BLaER1 (cell line): ENCODE data around the gene USP25.

Experiments
- H3K27ac ChIP-seq: shearing (Covaris generic); formaldehyde crosslinking; 2 replicates; pipeline ENCODE4 v1.8.1; 2022
- H3K27me3 ChIP-seq: shearing (Covaris generic); formaldehyde crosslinking; 2 replicates; pipeline ENCODE4 v1.8.1; 2022
- H3K36me3 ChIP-seq: shearing (Covaris generic); formaldehyde crosslinking; 2 replicates; pipeline ENCODE4 v1.8.1; 2022
- H3K4me1 ChIP-seq: shearing (Covaris generic); formaldehyde crosslinking; 2 replicates; pipeline ENCODE4 v1.8.1; 2022
- H3K4me2 ChIP-seq: shearing (Covaris generic); formaldehyde crosslinking; 2 replicates; pipeline ENCODE4 v1.8.1; 2022
- H3K4me3 ChIP-seq: shearing (Covaris generic); formaldehyde crosslinking; 2 replicates; pipeline ENCODE4 v1.8.1; 2022
- H3K9ac ChIP-seq: shearing (Covaris generic); formaldehyde crosslinking; 2 replicates; pipeline ENCODE4 v1.8.1; 2022
- H3K9me3 ChIP-seq: shearing (Covaris generic); formaldehyde crosslinking; 2 replicates; pipeline ENCODE4 v1.8.1; 2022
- H4K20me1 ChIP-seq: shearing (Covaris generic); formaldehyde crosslinking; 2 replicates; pipeline ENCODE4 v1.8.1; 2022
- Cebpa-rat ChIP-seq: shearing (Covaris generic); IDR thresholded peaks from 2 replicates; pipeline ENCODE4 v1.8.1; 2022

Gene USP25

DNA sequence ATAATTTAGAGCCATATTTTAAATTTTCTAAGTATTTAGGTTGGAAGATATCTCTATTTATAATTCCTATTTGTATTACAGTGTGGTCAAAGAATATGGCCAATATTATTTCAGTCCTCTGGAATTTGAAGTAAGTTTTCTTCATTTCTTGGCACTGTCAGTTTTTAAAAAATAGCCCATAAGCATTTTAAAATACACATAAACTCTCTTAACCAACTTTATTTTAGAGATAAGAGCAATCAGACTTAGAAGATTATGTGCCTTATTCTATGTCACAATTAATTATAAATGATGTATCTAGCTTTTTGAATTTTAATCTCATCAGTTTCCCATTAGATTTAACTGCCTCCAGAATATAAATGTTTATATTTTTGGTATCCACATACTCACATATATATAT lies 130.8 kb downstream of the USP25 start:
- H3K4me1 ChIP-seq = peaks cover 4% of the 10 kb centered on the region; the same call in 1 of the 2 replicates
- H3K9me3 ChIP-seq = 0 out of 2 replicates have a peak, but pooled peaks cover 3% of the 10 kb centered on the region
- no peak overlapping the region for H3K4me3 ChIP-seq
- no peak for TF ChIP-seq Cebpa-rat
- H3K27me3 ChIP-seq = no peaks in the 10 kb centered on the region
- peaks cover 13% of the 10 kb centered on the region for H3K36me3 ChIP-seq
- H4K20me1 ChIP-seq = no peaks in the 10 kb centered on the region
- no peak overlapping the region for H3K4me2 ChIP-seq
- no peak overlapping the region for H3K27ac ChIP-seq
- H3K9ac ChIP-seq = no peak overlapping the region

DNA sequence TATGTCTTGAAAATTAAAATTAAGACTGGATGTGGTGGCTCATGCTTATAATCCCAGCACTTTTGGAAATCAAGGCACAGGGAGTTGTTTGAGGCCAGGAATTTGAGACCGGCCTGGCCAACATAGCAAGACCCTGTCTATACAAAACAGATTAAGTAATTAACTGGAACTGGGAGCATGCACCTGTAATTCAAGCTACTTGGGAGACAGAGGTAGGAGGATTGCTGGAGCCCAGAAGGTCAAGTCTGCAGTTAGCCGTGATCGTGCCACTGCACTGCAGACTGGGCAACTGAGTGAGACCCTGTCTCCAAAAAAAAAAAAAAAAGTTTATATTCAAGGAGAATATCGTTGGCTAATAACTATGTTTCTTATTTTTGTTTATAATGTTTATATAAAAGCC lies 139.2 kb downstream of the USP25 start:
- TF ChIP-seq Cebpa-rat = no peak
- H3K9me3 ChIP-seq = peaks cover 14% of the 10 kb centered on the region

DNA sequence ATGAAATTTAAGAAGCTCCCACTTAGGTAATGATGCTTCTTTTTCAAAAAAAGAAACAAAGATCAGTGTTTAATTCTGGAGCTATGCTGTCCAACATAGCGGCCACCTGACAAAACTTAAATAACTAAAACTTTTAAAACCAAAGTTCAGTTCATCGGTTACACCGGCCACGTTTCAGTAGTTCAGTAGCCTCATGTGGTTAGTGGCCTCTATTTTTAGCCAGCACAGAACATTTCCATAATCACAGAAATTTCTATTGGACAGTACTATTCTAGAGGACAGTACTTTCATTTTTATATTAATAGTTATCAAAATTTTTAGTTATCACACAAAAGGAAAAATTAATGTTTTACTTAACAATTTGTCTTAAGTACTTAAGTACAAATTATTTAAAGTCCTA lies 141.0 kb downstream of the USP25 start:
- Histone ChIP-seq H3K9ac (0 out of 2 replicates have a peak overlapping the region, but pooled peaks have one; percentile 42), H4K20me1 (no peaks in the 10 kb centered on the region), H3K27me3 (no peaks in the 10 kb centered on the region), H3K4me1 (peaks cover 60% of the 10 kb centered on the region), H3K4me2 (peak overlapping the region; percentile 65), H3K27ac (peak overlapping the region; percentile 69), H3K9me3 (peaks cover 30% of the 10 kb centered on the region), H3K36me3 (peaks cover 46% of the 10 kb centered on the region), H3K4me3 (peak overlapping the region; percentile 40; the same call in 1 of the 2 replicates)
- no peak for TF ChIP-seq Cebpa-rat

More for the DNA sequence above, 139.2 kb downstream of the USP25 start:
- Histone ChIP-seq H3K27ac (no peak overlapping the region), H3K36me3 (peaks cover 27% of the 10 kb centered on the region), H3K9ac (no peak overlapping the region), H3K4me1 (peaks cover 47% of the 10 kb centered on the region), H4K20me1 (no peaks in the 10 kb centered on the region), H3K4me2 (no peak overlapping the region), H3K4me3 (no peak overlapping the region), H3K27me3 (no peaks in the 10 kb centered on the region)

DNA sequence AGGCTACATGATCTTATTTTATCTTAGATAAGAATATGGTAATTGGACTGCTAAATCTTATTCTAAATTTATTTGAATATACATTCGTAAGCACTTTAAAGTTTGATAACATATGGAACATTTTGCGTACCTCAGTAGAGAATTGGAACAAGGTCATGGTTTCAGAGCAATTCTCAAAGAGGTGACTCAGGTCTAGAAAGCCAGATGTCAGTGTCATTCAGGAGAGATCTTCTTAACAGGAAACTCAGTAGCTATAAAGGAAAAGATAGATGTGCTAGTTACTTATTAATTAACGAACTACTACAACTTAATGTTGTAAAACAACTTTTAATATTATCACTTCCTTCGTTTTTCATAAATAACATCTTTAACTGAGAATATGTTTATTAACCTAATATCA lies 142.5 kb downstream of the USP25 start:
- Histone ChIP-seq H3K4me1 (peaks cover 72% of the 10 kb centered on the region), H3K27me3 (no peaks in the 10 kb centered on the region), H3K4me3 (no peak overlapping the region), H3K27ac (peak overlapping the region; percentile 32; the same call in 1 of the 2 replicates), H4K20me1 (no peaks in the 10 kb centered on the region), H3K9ac (no peak overlapping the region), H3K36me3 (peaks cover 52% of the 10 kb centered on the region), H3K4me2 (peak overlapping the region; percentile 38), H3K9me3 (peaks cover 38% of the 10 kb centered on the region)
- TF ChIP-seq Cebpa-rat = no peak

DNA sequence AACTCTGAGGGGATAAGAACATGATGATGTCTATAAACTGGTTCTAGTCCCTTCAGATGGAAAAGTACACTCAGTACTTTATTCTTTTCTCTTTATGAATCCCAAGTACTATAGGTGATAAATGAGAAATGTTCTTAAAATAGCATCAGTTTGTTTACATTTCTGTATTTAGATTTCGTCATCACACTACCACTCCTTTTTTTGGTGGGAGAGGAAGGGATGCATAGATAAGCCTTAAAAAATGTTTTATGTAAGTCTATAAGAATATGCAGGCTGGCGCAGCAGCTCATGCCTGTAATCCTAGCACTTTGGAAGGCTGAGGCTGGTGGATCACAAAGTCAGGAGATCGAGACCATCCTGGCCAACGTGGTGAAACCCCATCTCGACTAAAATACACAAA lies 144.8 kb downstream of the USP25 start:
- H3K36me3 ChIP-seq = peaks cover 53% of the 10 kb centered on the region
- TF ChIP-seq Cebpa-rat = no peak
- H3K27me3 ChIP-seq = no peaks in the 10 kb centered on the region
- peaks cover 56% of the 10 kb centered on the region for H3K4me1 ChIP-seq
- H3K4me2 ChIP-seq = no peak overlapping the region
- no peak overlapping the region for H3K9ac ChIP-seq
- H3K9me3 ChIP-seq = peaks cover 33% of the 10 kb centered on the region
- H3K4me3 ChIP-seq = no peak overlapping the region
- H4K20me1 ChIP-seq = no peaks in the 10 kb centered on the region
- H3K27ac ChIP-seq = no peak overlapping the region

DNA sequence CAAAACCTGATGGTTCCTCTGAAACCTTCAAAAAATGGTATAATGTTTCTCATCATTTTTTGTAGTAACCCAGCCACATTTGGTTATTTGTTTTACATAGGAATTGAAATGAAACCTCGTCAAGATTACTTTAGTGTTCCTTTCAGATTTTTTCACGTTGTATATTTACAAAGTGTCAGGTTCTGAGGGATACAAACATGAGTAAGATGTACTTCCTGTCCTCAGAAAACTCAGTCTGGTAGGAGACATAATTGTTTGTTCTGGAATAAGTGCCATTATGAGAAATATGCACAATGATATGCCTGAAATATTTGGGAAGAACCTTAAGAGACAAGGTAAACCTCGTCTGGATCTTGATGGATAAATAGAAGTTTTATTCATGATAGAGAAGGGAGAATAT lies 145.5 kb downstream of the USP25 start:
- H3K4me3 ChIP-seq = no peak overlapping the region
- no peaks in the 10 kb centered on the region for H3K27me3 ChIP-seq
- H4K20me1 ChIP-seq = no peaks in the 10 kb centered on the region
- no peak overlapping the region for H3K4me2 ChIP-seq
- H3K9me3 ChIP-seq = peaks cover 34% of the 10 kb centered on the region
- H3K9ac ChIP-seq = no peak overlapping the region
- no peak for TF ChIP-seq Cebpa-rat
- H3K4me1 ChIP-seq = peaks cover 49% of the 10 kb centered on the region
- H3K27ac ChIP-seq = no peak overlapping the region
- H3K36me3 ChIP-seq = peaks cover 59% of the 10 kb centered on the region

DNA sequence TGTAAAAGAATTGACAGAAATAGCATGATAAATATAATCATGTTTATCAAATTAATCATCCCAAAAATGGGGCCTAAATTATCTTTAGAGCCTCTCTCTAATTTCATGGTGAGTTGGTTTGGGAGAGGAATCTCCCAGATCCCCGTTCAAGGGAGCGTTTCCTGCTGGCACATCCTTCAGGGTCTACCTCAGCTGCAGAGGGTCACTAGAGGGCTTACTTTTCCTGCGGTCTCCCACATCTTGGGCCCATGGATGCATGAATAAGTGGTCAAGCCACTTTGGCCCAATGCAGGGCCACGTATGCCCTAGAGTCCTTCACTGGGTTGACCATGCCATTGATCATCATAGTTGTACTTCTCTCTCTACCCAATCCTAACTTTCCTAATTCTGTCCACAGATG lies 164.1 kb downstream of the USP25 start:
- Histone ChIP-seq H3K9ac (no peak overlapping the region), H3K9me3 (no peaks in the 10 kb centered on the region), H3K36me3 (no peaks in the 10 kb centered on the region), H4K20me1 (no peaks in the 10 kb centered on the region), H3K4me2 (no peak overlapping the region), H3K4me3 (no peak overlapping the region), H3K27me3 (no peaks in the 10 kb centered on the region), H3K4me1 (no peaks in the 10 kb centered on the region), H3K27ac (no peak overlapping the region)
- TF ChIP-seq Cebpa-rat = no peak

DNA sequence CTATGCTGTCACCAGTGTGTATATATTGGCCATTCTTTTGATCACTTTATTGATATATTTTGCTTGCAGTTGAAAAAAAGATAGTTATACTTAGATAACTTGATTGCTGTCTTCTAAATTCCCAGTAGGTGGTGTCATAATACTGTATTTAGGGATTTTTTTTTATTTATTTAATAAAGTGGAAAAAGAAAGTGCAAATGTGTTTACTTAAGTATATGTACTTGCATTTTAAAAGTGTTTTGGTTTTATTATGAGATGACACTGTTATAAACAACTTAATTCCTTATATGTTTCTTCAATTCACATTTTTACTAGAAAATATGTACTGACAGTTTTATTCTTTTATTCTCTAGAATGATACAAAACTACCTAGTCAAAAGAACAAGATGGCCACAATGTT lies 164.8 kb downstream of the USP25 start:
- Histone ChIP-seq H3K9ac (no peak overlapping the region), H3K4me1 (no peaks in the 10 kb centered on the region), H3K27ac (no peak overlapping the region), H3K27me3 (no peaks in the 10 kb centered on the region), H3K9me3 (no peaks in the 10 kb centered on the region), H4K20me1 (no peaks in the 10 kb centered on the region), H3K4me3 (no peak overlapping the region), H3K4me2 (no peak overlapping the region), H3K36me3 (no peaks in the 10 kb centered on the region)
- no peak for TF ChIP-seq Cebpa-rat

DNA sequence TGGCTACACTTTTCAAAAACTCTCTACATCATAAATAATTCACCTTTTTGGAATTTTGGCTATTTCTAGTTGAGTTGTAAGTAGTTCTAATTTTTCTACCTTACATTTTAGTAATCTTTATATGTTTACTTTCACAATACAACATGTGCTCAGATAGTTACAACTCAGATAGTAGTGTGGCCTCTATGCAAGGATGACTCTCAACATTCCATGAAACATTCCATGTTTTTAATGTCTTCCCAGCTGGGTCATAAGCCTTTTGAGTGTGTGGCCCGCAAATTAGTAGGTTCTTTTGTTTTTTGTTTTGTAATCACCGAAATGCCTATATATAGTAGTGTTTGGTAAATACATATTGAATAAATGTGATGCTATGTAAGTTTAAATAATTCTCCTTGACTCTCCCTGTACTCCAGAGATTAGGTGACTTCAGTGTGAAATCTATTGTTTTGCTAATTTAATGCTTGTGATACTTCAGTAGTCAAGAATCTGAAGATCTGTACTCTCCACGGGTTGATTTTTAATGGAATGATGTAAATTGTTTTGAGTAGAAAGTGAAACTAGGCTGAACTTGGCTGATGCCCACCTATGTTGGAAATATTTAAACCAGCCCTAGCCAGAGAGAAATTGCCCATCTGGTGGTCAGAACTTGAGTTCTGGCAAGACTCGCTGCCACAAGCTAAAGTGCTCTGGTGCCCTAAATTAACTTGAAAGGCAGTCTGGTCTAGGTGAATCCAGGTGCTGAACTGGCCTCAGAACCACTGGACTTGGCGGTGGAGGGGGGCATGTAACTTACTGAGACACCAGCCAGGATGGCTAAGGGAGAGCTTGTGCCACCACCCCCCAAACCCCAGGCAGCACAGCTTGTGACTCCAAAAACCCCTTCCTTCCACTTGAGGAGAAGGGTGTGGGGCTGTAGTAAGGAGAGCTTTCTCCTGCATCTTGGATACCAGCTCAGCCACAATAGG lies 165.6 kb downstream of the USP25 start:
- H3K9ac ChIP-seq = no peak overlapping the region
- H3K4me1 ChIP-seq = no peaks in the 10 kb centered on the region
- H3K4me2 ChIP-seq = no peak overlapping the region
- no peak overlapping the region for H3K27ac ChIP-seq
- H3K9me3 ChIP-seq = no peaks in the 10 kb centered on the region
- H3K36me3 ChIP-seq = no peaks in the 10 kb centered on the region
- H4K20me1 ChIP-seq = no peaks in the 10 kb centered on the region
- no peak overlapping the region for H3K4me3 ChIP-seq
- no peaks in the 10 kb centered on the region for H3K27me3 ChIP-seq
- no peak for TF ChIP-seq Cebpa-rat

DNA sequence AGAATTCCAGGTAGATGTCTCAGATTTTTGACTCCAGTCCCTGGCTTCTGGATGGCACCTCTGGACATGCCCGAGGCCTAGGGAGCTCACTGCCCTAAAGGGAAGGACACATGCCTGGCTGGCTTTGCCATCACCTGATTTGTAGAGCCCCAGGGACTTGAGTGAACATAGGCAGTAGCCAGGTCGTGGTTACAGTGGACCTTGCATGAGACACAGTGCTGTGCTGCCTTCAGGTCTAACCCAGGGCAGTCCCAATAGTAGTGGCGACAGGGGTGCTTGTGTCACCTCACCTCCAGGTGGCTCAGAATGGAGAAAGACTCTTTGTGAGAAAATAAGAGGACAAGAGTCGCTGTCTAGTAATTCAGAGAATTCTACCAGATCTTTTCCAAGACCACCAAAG lies 166.7 kb downstream of the USP25 start:
- Histone ChIP-seq H3K9ac (no peak overlapping the region), H3K27ac (no peak overlapping the region), H3K4me1 (no peaks in the 10 kb centered on the region), H4K20me1 (no peaks in the 10 kb centered on the region), H3K4me2 (no peak overlapping the region), H3K27me3 (no peaks in the 10 kb centered on the region), H3K36me3 (no peaks in the 10 kb centered on the region), H3K4me3 (no peak overlapping the region), H3K9me3 (0 out of 2 replicates have a peak, but pooled peaks cover 3% of the 10 kb centered on the region)
- TF ChIP-seq Cebpa-rat = no peak
